ENCODE results near the gene NUDT2.
"Not testable (repeated sequence)": the region's sequence is repeated elsewhere in the genome, so short reads cannot be mapped to it uniquely, and the experiment has no call there.

The NUDT2 gene

GRCh38 chr9:34328987-34329832 is at the start of gene NUDT2, which contains the start of gene KIF24:
NUDT2 (plus strand) TSS chr9:34329569; CDS start chr9:34339040, 9,471 bp downstream.
KIF24 (minus strand) TSS chr9:34329268; CDS start chr9:34311346, 17,922 bp downstream.
- Histone ChIP-seq H3K27me3 (ENCODE audit: low read depth) (no peaks in the 10 kb centered on the region), H3K4me3 (peak within 1 kb of the TSS; percentile 81), H3K4me1 (peaks cover 26% of the 10 kb centered on the region), H3K36me3 (replicated peaks) (no peaks in the 10 kb centered on the region), H3K9me3 (no peaks in the 10 kb centered on the region)
- peak; percentile 98 to 99 for DNase-seq (ENCODE audit: low spot score in 2 of 2)
- in situ Hi-C loops (cut with MboI; ENCODE audit: low sequenced_read_pairs) = no loop called here

GRCh38 chr9:34282096-34282495 is 47.3 kb upstream of the NUDT2 start:
- Histone ChIP-seq H3K4me3 (no peak overlapping the region), H3K27me3 (ENCODE audit: low read depth) (no peaks in the 10 kb centered on the region), H3K36me3 (replicated peaks) (no peaks in the 10 kb centered on the region; the same call in 1 of the 2 replicates), H3K9me3 (no peaks in the 10 kb centered on the region), H3K4me1 (no peaks in the 10 kb centered on the region)
- in situ Hi-C loops (cut with MboI; ENCODE audit: low sequenced_read_pairs) = no loop called here
- no peak for DNase-seq (ENCODE audit: low spot score in 2 of 2)

- in situ Hi-C loops (cut with MboI; ENCODE audit: low sequenced_read_pairs) = no loop called here
- DNase-seq (ENCODE audit: low spot score in 2 of 2) = no peak
- Histone ChIP-seq H3K9me3 (no peaks in the 10 kb centered on the region), H3K36me3 (replicated peaks) (no peaks in the 10 kb centered on the region), H3K27me3 (ENCODE audit: low read depth) (no peaks in the 10 kb centered on the region), H3K4me1 (peaks cover 6% of the 10 kb centered on the region), H3K4me3 (no peak overlapping the region)
These were observed 40.2 kb upstream of the NUDT2 start for GRCh38 chr9:34289159-34289558.

GRCh38 chr9:34291023-34291422 is 38.3 kb upstream of the NUDT2 start:
- H3K4me1 ChIP-seq = peaks cover 6% of the 10 kb centered on the region
- no peaks in the 10 kb centered on the region for H3K36me3 ChIP-seq (replicated peaks)
- H3K9me3 ChIP-seq = no peaks in the 10 kb centered on the region
- no peaks in the 10 kb centered on the region for H3K27me3 ChIP-seq (ENCODE audit: low read depth)
- in situ Hi-C loops (cut with MboI; ENCODE audit: low sequenced_read_pairs) = no loop called here
- DNase-seq (ENCODE audit: low spot score in 2 of 2) = no peak
- H3K4me3 ChIP-seq = no peak overlapping the region

- DNase-seq (ENCODE audit: low spot score in 2 of 2) = no peak
- no peak overlapping the region for H3K4me3 ChIP-seq
- H3K27me3 ChIP-seq (ENCODE audit: low read depth) = no peaks in the 10 kb centered on the region
- in situ Hi-C loops (cut with MboI; ENCODE audit: low sequenced_read_pairs) = no loop called here
- H3K9me3 ChIP-seq = no peaks in the 10 kb centered on the region
- H3K36me3 ChIP-seq (replicated peaks) = no peaks in the 10 kb centered on the region
- peaks cover 6% of the 10 kb centered on the region for H3K4me1 ChIP-seq
These were observed 37.9 kb upstream of the NUDT2 start for GRCh38 chr9:34291423-34291822.

GRCh38 chr9:34292552-34292951 is 36.8 kb upstream of the NUDT2 start:
- in situ Hi-C loops (cut with MboI; ENCODE audit: low sequenced_read_pairs) = no loop called here

GRCh38 chr9:34301064-34301463 is 28.3 kb upstream of the NUDT2 start:
- H3K4me1 ChIP-seq; H3K36me3 ChIP-seq (replicated peaks); H3K4me3 ChIP-seq; H3K9me3 ChIP-seq; in situ Hi-C loops (cut with MboI; ENCODE audit: low sequenced_read_pairs); DNase-seq (ENCODE audit: low spot score in 2 of 2); H3K27me3 ChIP-seq (ENCODE audit: low read depth): not testable (repeated sequence)

More at GRCh38 chr9:34292552-34292951, 36.8 kb upstream of the NUDT2 start:
- Histone ChIP-seq H3K4me1 (peaks cover 6% of the 10 kb centered on the region), H3K9me3 (no peaks in the 10 kb centered on the region), H3K27me3 (ENCODE audit: low read depth) (no peaks in the 10 kb centered on the region), H3K4me3 (no peak overlapping the region), H3K36me3 (replicated peaks) (no peaks in the 10 kb centered on the region)
- no peak for DNase-seq (ENCODE audit: low spot score in 2 of 2)

- H3K36me3 ChIP-seq (replicated peaks); H3K27me3 ChIP-seq (ENCODE audit: low read depth); in situ Hi-C loops (cut with MboI; ENCODE audit: low sequenced_read_pairs); H3K9me3 ChIP-seq; DNase-seq (ENCODE audit: low spot score in 2 of 2); H3K4me3 ChIP-seq: not testable (repeated sequence)
- H3K4me1 ChIP-seq = peaks cover 25% of the 10 kb centered on the region
These were observed 21.1 kb upstream of the NUDT2 start for GRCh38 chr9:34308316-34308715.

GRCh38 chr9:34310215-34310614 is 19.2 kb upstream of the NUDT2 start:
- H3K4me1 ChIP-seq = peaks cover 25% of the 10 kb centered on the region
- in situ Hi-C loops (cut with MboI; ENCODE audit: low sequenced_read_pairs) = no loop called here
- H3K36me3 ChIP-seq (replicated peaks) = no peaks in the 10 kb centered on the region
- no peak overlapping the region for H3K4me3 ChIP-seq
- H3K27me3 ChIP-seq (ENCODE audit: low read depth) = no peaks in the 10 kb centered on the region
- no peaks in the 10 kb centered on the region for H3K9me3 ChIP-seq
- no peak for DNase-seq (ENCODE audit: low spot score in 2 of 2)

GRCh38 chr9:34311499-34312185 is 17.7 kb upstream of the NUDT2 start:
- Histone ChIP-seq H3K27me3 (ENCODE audit: low read depth) (no peaks in the 10 kb centered on the region), H3K4me1 (peaks cover 32% of the 10 kb centered on the region), H3K36me3 (replicated peaks) (no peaks in the 10 kb centered on the region), H3K9me3 (no peaks in the 10 kb centered on the region), H3K4me3 (no peak overlapping the region)
- in situ Hi-C loops (cut with MboI; ENCODE audit: low sequenced_read_pairs) = no loop called here
- DNase-seq (ENCODE audit: low spot score in 2 of 2) = peak; percentile 30 to 97

GRCh38 chr9:34317436-34317835 is 11.9 kb upstream of the NUDT2 start:
- no peaks in the 10 kb centered on the region for H3K36me3 ChIP-seq (replicated peaks)

GRCh38 chr9:34318163-34318790 is 11.1 kb upstream of the NUDT2 start:
- in situ Hi-C loops (cut with MboI; ENCODE audit: low sequenced_read_pairs) = no loop called here
- no peaks in the 10 kb centered on the region for H3K9me3 ChIP-seq
- H3K4me3 ChIP-seq = no peak overlapping the region
- no peaks in the 10 kb centered on the region for H3K27me3 ChIP-seq (ENCODE audit: low read depth)
- peaks cover 11% of the 10 kb centered on the region for H3K4me1 ChIP-seq
- DNase-seq (ENCODE audit: low spot score in 2 of 2) = no peak
- no peaks in the 10 kb centered on the region for H3K36me3 ChIP-seq (replicated peaks)

More at GRCh38 chr9:34317436-34317835, 11.9 kb upstream of the NUDT2 start:
- DNase-seq (ENCODE audit: low spot score in 2 of 2) = no peak
- Histone ChIP-seq H3K4me3 (no peak overlapping the region), H3K4me1 (peaks cover 11% of the 10 kb centered on the region), H3K27me3 (ENCODE audit: low read depth) (no peaks in the 10 kb centered on the region), H3K9me3 (no peaks in the 10 kb centered on the region)
- in situ Hi-C loops (cut with MboI; ENCODE audit: low sequenced_read_pairs) = no loop called here

GRCh38 chr9:34321451-34321850 is 7.9 kb upstream of the NUDT2 start:
- no peak for DNase-seq (ENCODE audit: low spot score in 2 of 2)
- in situ Hi-C loops (cut with MboI; ENCODE audit: low sequenced_read_pairs) = no loop called here

More at GRCh38 chr9:34321451-34321850, 7.9 kb upstream of the NUDT2 start:
- H3K36me3 ChIP-seq (replicated peaks) = no peaks in the 10 kb centered on the region
- no peaks in the 10 kb centered on the region for H3K27me3 ChIP-seq (ENCODE audit: low read depth)
- H3K9me3 ChIP-seq = no peaks in the 10 kb centered on the region
- H3K4me3 ChIP-seq = no peak overlapping the region
- peaks cover 4% of the 10 kb centered on the region; the same call in 1 of the 2 replicates for H3K4me1 ChIP-seq
